Measurements from ENCODE around the gene PPP1R3A.
"Not testable (repeated sequence)": the region's sequence is repeated elsewhere in the genome, so short reads cannot be mapped to it uniquely, and the experiment has no call there.

Gene PPP1R3A, protein sequence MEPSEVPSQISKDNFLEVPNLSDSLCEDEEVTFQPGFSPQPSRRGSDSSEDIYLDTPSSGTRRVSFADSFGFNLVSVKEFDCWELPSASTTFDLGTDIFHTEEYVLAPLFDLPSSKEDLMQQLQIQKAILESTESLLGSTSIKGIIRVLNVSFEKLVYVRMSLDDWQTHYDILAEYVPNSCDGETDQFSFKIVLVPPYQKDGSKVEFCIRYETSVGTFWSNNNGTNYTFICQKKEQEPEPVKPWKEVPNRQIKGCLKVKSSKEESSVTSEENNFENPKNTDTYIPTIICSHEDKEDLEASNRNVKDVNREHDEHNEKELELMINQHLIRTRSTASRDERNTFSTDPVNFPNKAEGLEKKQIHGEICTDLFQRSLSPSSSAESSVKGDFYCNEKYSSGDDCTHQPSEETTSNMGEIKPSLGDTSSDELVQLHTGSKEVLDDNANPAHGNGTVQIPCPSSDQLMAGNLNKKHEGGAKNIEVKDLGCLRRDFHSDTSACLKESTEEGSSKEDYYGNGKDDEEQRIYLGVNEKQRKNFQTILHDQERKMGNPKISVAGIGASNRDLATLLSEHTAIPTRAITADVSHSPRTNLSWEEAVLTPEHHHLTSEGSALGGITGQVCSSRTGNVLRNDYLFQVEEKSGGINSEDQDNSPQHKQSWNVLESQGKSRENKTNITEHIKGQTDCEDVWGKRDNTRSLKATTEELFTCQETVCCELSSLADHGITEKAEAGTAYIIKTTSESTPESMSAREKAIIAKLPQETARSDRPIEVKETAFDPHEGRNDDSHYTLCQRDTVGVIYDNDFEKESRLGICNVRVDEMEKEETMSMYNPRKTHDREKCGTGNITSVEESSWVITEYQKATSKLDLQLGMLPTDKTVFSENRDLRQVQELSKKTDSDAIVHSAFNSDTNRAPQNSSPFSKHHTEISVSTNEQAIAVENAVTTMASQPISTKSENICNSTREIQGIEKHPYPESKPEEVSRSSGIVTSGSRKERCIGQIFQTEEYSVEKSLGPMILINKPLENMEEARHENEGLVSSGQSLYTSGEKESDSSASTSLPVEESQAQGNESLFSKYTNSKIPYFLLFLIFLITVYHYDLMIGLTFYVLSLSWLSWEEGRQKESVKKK

DNA sequence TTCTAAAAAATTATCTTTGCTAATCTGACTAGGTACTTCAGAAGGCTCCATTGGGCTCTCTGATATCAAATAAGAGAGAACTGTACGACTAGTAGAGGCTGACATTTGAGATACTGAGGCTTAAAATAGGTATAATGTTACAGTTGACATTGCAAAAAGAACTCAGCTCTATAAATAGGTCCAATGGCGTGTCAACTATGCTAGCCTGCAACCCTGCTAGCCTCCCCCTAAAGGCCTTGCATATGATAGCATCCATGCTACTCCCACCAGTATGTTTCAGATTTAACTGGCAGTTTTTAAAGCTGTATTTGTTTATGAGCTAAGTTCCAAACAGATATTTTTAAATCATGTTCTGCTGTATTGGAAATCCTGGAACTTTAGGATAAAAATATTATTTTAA lies at the start of gene PPP1R3A:
PPP1R3A (minus strand) TSS at position 64 of the 400 bp plus-strand sequence; CDS start at position 51, 13 bp downstream.
- DNase-seq, result no peak

DNA sequence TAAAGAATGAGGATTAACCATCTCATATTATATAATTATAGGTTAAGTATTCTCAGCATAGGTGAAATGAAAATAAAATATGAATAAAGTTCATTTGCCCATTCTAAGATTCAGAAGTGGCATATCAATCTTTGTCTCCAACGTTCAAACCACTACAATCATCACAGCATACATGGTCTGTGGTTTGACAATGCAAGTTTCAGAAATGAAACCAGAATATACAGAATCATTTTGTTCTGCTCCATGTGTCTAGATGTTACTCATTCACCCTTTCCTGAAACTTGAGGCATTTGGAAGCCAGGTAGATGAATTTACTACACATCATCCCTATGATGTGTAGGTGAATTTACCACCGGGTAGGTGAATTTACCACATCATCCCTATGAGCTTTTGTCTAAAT lies 44.5 kb upstream of the PPP1R3A start:
- DNase-seq, result no peak

DNA sequence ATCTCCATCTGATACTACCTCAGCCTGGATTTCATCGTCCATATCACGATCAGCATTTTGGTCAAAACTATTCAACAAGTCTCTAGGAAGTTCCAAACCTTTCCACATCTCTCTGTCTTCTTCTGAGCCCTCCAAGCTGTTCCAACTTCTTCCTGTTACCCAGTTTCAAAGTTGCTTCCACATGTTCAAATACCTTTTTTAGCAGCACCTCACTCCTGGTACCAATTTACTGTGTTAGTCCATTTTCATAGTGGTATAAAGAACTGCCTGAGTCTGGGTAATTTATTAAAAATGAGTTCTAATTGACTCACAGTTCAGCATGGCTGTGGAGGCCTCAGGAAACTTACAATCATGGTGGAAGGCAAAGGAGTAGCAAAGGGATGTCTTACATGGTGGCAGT lies 41.1 kb upstream of the PPP1R3A start:
- no peak for DNase-seq

DNA sequence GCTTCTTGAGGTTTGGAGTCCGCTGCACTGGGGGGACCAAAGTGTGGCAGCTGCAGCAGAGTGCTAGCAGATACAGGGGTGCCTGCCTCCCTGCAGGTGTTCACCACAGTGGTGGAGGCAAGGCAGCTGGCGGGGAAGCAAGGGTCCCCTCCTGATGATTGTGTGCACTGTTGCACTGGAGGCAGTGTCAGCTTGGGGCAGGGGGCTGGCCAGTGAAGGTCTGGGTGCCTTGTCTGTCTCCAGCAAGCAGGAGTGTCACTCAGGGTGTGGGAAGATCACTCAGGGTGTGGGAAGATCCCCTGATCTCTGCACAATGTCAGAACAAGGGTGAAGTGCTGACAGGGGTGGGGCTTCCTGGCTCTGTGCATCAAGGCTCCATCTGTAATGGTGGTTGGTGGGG lies 36.3 kb upstream of the PPP1R3A start:
- DNase-seq, result no peak

DNA sequence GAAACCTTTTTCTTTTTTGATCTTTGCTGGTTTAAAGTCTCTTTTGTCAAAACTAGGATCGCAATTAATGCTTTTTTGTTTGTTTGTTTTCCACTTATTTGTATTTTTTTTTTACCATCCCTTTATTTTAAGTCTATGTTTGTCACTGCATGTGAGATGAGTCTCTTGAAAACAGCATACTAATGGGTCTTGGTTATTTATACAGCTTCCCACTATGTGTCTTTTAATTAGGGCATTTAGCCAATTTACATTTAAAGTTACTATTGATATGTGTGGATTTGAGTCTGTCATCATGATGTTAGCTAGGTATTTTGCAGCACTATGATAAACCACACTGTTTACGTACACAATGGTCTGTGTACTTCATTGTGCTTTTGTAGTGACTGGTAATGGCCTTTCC lies 34.7 kb upstream of the PPP1R3A start:
- no peak for DNase-seq

DNA sequence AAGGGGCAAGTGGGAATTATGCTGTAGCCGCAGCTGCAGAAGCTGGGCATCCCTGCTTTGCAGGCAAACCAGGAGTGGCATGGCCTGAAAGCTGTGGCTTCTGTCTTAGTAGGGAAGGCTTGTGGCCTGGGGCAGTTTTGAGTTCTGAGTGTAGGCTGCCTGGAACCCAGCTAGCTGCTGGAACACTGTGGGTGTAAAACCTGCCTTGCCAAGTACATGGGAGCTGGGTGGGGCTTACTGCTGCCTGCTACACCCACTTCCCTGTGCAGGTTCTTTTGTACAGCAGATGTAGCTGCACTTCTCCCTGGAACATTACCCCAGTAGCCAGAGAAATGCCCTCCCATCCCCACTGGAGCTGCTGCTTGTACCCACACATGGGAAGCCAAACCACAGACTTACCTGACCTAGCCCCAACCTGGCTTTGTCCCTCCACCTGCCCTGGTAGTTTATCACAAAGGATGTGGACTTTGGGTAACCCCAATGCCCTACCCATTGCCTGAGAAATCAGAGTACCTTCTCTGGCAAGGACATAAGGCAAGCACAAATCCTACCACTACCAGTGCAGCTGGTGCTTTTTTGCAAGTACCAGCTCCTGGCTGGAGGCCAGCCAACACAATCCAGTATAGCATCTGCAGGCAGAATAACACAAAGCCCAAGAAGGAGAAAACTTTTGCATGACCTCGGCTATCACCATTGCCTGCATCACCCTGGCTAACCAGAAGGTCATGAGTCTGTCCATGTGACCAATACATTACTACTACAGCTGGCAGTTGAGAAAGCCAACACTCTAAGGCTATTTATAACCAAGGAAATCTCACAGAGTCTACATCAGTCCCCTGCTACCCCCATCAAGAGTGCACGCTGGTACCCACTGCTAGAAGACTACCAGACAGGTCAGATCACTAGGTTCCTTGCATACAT lies 26.5 kb upstream of the PPP1R3A start:
- peak in 18 of 56 donors; percentile 5 to 61 (median 24) for DNase-seq

DNA sequence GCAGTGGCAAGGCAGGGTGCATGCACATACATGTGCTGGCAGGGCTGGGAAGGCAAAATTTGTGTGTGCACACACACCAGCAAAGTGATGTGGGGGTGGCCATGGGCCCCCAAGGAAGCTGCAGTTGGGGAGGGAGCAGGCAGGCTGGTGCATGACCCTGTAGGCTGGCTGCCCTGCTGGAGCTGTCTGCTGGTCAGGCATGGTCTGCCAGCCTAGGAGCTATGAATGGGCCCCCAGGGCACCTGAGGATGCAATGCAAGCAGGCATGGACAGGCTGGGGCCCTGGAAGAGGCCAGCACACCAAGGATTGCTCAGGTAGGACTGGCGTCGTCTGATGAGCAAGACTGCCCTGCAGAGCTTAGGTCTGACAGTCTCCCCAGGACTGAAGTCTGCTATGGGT lies 18.2 kb upstream of the PPP1R3A start:
- no peak for DNase-seq

DNA sequence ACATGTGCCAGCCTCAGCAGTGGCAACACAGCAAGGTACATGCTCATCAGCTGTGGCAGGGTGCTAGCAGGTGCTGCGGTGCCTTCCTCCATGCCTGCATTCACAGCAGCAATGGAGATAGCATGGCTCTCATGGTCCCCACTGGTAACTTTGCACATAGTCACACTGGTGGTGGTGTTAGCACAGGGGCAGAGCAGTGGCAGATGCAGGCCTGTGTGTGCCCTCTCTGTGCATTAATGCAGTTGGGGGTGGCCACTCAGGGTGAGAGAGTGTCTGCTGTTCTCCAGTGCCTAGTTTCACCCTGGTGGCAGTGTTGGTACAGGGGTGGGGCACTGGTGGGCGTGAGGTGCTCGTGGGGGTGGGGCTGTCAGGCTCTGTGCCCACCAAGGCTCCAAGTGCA lies 17.7 kb upstream of the PPP1R3A start:
- DNase-seq, result no peak

DNA sequence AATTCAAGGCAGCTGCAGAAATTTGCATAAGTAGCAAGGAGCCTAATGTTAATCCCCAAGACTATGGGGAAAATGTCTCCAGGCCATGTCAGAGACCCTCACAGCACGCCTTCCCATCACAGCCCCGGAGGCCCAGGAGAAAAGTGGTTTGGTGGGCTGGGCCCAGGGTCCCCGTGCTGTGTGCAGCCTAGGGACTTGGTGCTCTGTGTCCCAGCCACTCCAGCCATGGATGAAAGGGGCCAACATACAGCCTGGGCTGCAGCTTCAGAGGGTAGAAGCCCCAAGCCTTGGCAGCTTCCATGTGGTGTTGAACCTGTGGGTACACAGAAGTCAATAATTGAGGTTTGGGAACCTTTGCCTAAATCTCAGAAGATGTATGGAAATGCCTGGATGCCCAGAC lies 10.6 kb upstream of the PPP1R3A start:
- not testable (repeated sequence) for DNase-seq

DNA sequence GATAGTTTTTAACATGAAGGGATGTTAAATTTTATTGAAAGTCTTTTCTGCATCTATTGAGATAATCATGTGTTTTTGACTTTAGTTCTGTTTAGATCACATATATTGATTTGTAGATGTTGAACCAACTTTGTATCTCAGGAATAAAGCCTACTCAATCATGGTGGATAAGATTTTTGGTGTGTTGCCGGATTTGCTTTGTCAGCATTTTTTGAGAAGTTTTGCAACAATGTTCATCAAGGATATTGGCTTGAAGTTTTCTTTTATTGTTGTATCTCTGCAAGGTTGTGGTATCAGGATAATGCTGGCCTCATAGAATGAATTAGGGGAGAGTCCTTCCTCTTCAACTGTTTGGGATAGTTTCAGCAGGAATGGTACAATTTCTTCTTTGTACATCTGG lies 9.3 kb upstream of the PPP1R3A start:
- no peak for DNase-seq

DNA sequence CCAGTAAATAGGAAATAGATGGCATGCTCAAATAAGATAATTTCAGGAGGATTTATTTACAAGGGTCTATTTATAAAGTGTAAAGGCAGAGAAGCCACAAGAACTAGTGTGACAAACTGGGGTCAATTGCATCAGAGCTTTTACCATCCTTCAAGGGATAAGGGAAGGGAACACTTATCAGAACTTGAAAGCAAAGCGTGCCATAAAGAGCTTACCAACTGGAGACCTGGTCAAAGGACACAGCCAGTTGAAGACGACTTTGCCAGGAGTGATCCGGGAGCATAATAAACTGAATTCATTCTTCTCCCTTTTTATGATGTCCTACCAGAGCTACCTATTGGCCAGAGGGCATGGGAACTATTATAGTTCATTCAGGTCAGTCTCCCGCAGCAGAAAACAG lies 3.2 kb upstream of the PPP1R3A start:
- DNase-seq, result no peak

DNA sequence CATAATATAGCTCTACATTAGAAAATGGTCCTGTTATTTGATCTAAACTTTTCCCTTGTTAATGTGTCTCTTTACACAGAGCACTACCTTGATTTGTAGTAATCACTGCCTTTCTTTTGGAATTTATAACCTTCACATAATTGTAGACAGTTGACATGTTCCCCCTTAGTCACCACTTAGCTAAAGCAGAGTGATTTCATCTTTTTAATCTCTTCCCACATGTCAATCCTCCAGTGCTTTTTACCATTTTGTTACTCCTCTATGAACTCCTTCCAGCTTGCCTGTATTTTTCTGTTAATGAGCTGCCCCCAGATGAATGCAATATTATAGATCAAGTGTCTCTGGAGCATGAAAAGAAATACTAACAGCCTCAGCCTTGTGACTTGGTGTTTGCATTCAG lies 2.6 kb upstream of the PPP1R3A start:
- DNase-seq, result no peak

DNA sequence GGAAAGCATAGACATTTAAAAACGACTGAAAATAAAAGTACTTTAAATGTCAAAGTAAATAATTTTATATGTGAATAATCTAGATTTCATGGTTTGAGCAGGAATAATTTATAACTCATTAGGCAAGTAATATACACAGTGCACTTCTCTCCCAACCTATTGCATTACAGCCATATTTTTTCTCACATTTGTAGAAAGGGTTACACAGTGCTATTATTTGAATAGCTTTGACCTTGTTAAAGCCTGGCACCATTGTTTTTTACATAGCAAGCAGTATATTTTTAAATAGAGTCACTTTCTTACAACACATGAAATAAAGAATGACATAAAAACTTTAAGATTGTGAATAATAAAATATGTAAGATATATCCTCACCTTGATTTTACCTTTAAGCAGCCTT lies 969 bp downstream of the PPP1R3A start:
- no peak for DNase-seq

DNA sequence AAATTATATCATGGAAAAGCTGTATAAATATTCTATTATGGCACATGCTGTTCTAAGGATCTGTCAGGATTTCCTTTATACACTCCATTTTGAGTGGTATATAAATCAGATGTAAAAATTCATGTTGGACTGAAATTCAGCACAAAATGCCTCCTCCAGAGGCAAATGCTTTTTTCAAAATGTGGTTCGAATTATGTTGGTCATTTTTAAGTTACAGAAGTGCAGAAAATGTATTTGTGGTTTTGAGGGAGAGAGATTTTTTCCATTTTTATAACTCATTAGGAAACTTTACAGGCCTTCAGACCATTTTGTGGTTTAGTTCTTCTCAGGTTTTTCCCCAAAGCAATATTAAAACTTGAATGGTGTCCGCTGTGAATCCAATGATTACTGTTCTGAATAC lies 2.9 kb downstream of the PPP1R3A start:
- DNase-seq, result no peak

DNA sequence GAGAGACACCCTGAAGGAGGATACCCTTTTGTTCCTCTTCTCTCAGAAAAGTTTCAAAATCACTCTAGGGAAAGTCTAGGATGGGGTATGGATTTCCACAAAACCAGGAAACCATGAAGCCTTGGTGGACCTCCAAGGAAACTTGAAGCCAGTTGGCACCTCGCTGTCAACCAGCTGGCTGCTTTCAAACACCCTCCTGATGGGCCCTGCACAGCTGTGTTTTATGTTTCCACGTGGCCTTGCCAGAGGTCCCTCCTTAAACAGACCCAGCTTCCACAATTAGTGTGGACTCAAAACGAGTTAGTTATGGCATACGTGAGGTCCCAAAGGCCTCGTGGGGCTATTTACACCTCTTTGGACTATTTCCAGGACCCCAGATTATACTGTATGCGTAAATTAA lies 5.9 kb downstream of the PPP1R3A start:
- no peak for DNase-seq

DNA sequence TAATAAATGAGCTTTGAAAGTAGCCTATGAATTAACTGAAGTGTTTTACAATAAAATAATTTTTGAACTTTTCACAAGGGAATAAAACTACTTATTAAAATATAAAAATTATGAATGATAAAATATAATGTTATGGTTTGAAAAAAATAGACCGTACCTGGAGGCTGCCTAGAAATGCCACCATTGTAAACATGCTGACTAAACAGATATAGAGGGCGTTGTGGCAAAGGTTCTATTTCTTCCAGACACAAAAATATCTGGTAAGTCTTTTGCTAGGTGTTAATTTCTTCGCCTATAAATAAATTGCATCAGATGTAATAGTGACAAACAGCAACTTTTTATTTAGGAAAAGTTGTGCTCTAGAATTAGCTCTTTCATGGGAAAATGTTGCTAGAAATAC lies 11.2 kb downstream of the PPP1R3A start:
- DNase-seq, result no peak

DNA sequence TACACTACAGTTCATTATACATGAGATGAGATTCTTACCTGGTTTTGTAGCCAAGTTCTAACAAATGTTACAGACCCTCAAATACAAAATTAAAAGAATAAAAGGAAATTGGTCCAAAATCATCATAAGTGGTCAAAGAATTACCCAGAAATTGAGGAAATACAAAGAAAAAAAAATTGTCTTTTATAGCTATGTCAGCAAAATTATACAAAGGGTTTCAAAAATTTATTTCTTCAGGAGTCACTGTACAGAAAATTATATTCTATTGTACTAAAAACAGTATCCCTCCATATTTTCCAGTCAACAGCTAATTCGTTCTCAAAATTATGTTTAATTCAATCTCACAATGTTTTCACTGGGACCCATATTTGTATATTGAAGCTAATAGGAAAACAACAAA lies 14.3 kb downstream of the PPP1R3A start:
- no peak for DNase-seq

DNA sequence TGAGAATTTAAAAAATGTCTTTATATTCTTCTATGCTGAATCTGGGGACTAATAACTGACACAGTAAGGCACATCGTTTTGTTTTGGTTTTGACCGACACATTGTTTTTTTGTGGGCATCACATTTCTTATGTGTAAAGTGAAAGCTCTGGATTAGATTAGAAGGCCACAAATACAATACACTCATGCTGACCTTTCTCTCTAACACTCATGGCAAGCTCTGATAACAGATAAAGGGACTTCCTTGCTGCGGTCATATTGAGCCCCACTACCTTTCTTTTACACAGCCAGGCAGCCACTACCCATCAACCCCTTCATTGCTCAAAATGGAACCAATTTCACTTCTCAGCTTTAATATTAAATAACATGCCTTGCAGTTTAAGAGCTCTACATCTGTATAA lies 26.0 kb downstream of the PPP1R3A start:
- DNase-seq, result no peak

DNA sequence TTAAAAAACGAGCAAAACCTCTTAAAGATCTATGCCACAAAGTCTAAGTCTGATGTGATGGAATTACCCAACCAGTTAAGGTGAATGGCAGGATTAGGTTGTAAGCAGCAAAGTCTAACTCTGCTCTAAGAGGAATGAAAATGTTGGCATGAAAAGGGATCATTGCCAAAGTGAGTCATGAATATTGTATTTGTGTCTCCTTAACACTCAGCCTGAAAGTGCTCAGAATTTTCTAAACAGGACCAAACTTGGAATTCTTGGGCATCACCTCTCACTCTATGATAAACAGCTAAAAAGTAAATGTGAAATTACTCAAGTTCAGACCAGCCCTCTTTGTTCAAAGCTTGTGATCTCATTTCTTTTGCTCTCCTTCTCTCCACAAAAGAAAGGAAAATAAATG lies 27.0 kb downstream of the PPP1R3A start:
- no peak for DNase-seq

DNA sequence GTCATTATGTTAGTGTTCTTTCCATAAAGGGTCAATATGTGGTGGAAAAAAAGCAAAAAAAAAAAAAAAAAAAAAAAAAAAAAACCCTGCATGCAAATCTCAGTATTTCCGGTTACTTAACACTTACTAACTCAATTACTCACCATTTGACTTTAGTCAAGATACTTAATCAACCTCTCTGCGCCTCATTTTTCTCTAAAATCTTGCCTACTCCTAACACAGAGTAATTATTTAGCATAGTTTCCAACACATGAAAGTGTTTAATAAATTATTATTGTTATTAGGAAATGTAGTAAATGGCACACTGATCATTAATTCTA lies 27.8 kb downstream of the PPP1R3A start:
- DNase-seq, result no peak

DNA sequence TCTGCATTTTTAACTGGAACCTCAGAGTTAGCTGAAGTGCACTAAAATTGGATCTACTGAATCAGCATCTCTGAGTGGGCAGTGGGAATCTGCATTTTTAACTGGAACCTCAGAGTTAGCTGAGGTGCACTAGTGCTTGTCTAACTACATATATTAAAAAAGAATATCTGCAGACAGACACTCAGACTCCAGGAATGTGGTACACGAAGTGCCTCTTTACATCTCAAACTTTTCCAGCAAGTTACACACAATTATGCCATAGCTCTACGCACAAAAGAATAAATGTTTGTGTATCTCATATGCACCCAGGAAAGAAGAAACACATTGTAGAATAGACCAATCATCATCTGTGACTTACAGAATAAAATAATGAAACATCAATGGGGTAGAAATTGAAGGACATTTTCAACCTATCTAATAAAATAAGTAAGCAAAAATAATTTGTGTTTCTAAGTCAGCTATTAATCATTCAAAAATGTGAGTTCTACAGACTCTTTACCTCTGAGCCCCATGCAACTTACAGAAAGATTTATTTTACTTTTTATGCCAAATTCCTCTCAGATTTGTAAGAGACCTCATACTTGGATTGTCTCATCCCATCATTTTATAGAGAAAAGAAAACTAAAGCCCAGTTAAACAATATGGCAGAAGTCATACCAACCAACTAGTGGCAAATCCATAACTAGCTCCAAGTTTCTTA lies 28.3 kb downstream of the PPP1R3A start:
- no peak for DNase-seq

Measured in amygdala (tissue), 56 donors.